Body of pancreas (tissue), 4 donors: ENCODE data around the gene SPRED1.

Experiments
- POLR2A ChIP-seq, 3 donors: fragments of 450-650 bp; IDR thresholded peaks; one replicate each; pipeline ENCODE4 v1.6.1; 2016; ENCODE audit warnings: antibody characterized with exemption in 3 of 3, mild to moderate bottlenecking in 2 of 3
- TF ChIP-seq, protein P1 (sequence below), 7 experiments: fragments of 450-650 bp in 4 of 7; fragments of 200-600 bp in 3 of 7; sonication (generic) in 3 of 7; IDR thresholded peaks; one replicate each; pipeline ENCODE4 v1.5.1; 2016 to 2019; ENCODE audit warnings: antibody characterized with exemption in 7 of 7

GRCh38 chr15:38266247-38266986, 13.8 kb downstream of the SPRED1 start:
- no peak for TF ChIP-seq POLR2A (IDR thresholded peaks at IDR 0.05)
- TF ChIP-seq, protein P1, sequence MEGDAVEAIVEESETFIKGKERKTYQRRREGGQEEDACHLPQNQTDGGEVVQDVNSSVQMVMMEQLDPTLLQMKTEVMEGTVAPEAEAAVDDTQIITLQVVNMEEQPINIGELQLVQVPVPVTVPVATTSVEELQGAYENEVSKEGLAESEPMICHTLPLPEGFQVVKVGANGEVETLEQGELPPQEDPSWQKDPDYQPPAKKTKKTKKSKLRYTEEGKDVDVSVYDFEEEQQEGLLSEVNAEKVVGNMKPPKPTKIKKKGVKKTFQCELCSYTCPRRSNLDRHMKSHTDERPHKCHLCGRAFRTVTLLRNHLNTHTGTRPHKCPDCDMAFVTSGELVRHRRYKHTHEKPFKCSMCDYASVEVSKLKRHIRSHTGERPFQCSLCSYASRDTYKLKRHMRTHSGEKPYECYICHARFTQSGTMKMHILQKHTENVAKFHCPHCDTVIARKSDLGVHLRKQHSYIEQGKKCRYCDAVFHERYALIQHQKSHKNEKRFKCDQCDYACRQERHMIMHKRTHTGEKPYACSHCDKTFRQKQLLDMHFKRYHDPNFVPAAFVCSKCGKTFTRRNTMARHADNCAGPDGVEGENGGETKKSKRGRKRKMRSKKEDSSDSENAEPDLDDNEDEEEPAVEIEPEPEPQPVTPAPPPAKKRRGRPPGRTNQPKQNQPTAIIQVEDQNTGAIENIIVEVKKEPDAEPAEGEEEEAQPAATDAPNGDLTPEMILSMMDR (IDR thresholded peaks at IDR 0.05), result no peak
